ENCODE data around the gene DIRAS3.

GRCh38 chr1:68051475-68051874 lies 1.0 kb upstream of the DIRAS3 start:
- no peak for TF ChIP-seq POLR2A (IDR thresholded peaks at IDR 0.05)
- peak in 4 of 6 experiments; percentile 5 to 52 (median 15) for TF ChIP-seq CTCF (IDR thresholded peaks at IDR 0.05)

All from esophagus squamous epithelium (tissue), 4 donors.